Astrocyte of the spinal cord (primary cell): ENCODE data around the gene SPEF2.

Source experiments
- DNase-seq: peaks from one replicate; pipeline ENCODE4 v3.0.0; 2011; ENCODE audit warnings: low read depth, low spot score
- H3K4me3 ChIP-seq: 2 replicates; pipeline ENCODE4 v1.5.1; 2011; ENCODE audit warnings: low read depth, mild to moderate bottlenecking, low read length, moderate library complexity
- CTCF ChIP-seq: IDR thresholded peaks from 2 replicates; pipeline ENCODE4 v1.5.1; 2012; ENCODE audit warnings: low read depth, mild to moderate bottlenecking, low read length, inconsistent platforms
- in situ Hi-C: cut with HindIII; loops from 2 replicates; pipeline ENCODE4 v1.10.0; 2017; ENCODE audit warnings: low sequenced_read_pairs

The SPEF2 gene

DNA sequence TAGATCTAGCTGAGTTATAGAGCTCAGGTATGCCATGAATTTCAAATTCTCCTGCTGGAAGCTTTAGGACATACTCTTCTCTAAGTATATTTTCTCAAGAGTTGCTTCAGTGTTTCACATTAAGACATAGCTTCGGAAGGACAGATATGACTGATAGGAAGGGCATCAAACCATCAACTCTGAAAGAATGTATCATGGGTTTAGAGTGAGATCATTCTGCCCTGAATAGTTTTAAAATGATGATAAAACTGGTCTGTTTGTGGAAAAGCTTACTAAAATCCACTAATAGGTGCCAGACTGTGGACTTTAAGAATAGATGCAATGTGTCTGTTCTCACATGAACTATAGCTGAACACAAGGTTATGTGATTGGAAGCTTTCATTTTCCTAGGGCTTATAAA, 8.4 kb downstream of the SPEF2 start:
- no peak for DNase-seq
- TF ChIP-seq CTCF: no peak
- in situ Hi-C loops: no loop called here
- no peak overlapping the region for H3K4me3 ChIP-seq

DNA sequence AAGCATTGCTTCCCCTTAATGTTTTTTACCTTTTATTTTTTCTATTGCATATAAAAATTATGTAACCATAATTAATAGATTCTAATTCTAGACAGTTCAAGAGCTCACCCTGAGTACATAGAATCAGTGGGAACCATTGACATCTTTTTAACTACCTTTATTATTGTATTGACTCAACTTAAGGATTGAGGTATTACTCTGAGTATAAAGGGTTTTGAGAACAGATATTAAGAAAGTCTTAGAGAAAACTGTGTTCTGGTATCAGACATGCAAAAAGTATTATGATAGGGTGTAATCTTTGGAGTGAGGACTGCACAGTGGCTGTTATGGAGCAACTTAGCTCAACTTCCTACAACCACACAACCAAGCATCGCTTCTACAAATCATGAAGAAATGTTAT, 8.9 kb downstream of the SPEF2 start:
- no peak overlapping the region for H3K4me3 ChIP-seq
- TF ChIP-seq CTCF: no peak
- in situ Hi-C loops: no loop called here
- DNase-seq: no peak

DNA sequence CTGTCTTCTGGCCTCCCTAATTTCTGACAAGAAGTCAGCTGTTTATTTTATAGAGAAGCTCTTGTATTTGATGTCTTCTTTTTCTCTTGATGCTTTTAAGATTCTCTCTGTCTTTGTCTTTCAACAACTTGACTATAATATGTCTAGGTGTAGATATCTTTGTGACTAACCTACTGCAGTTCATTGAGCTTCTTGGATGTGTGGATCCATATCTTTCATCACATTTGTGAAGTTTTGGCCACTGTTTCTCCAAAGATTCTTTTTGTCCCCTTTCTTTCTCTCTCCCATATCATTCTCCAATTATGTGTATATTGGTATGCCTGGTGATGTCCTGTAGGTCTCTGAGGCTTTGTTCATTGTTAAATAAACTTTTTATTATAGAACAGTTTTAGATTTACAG, 16.7 kb downstream of the SPEF2 start:
- TF ChIP-seq CTCF: no peak
- in situ Hi-C loops: no loop called here
- H3K4me3 ChIP-seq: no peak overlapping the region
- DNase-seq: no peak

DNA sequence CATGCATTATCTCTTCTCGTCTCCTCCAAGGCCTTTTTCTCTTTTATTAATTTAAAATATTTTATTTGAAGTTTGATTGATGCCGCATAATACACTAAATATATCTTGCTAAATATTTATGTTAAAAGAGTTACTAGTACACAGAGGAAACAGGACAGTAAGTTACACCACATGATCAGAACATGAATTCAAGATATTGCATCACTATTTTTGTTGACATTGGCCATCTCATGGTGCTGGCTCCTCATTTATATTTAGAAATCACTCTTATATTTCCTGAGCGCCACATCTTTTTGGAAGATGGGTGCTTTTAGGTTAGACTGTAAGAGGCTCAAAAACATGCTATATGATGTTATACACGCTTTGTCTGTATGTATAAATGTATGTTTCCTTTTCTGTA, 23.0 kb downstream of the SPEF2 start:
- H3K4me3 ChIP-seq: no peak overlapping the region
- no peak for DNase-seq
- TF ChIP-seq CTCF: no peak
- in situ Hi-C loops: no loop called here

DNA sequence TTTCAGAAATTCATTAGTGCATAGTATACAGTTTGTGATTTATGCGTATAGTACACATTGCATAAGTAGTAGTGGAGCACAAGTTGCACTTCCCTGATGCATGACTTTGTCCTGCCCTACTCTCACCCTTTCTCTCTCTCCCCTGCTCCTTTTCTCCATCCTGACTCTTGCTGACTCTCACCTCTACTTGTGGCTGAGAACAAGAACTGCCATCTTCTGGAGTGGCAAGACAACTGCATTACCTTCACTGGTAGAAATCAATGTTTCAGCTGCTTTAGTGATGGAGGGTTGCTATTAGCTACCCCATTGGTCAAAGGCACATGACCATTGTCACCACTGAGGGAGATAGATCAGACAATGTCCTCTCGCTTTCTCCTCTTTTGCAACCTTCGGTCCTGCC, 26.9 kb downstream of the SPEF2 start:
- TF ChIP-seq CTCF: no peak
- no peak for DNase-seq

DNA sequence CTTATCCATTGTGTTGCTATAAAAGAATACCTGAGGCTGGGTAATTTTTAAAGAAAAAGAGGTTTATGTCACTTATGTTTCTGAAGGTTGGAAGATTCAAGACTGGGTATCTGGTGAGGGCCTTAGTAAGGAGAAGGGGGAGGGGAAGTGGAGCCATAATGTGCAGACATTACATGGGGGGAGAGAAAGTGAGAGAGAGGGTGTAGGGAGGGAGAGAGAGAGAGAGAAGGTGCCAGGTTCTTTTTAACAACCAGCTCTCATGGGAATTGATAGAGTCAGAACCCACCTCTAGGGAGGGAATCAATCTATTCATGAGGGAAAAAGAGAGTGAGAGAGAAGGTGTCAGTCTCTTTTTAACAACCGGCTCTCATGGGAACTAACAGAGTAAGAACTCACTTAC, 29.5 kb downstream of the SPEF2 start:
- H3K4me3 ChIP-seq: no peak overlapping the region
- DNase-seq: no peak
- no peak for TF ChIP-seq CTCF
- in situ Hi-C loops: no loop called here

More for the DNA sequence above, 26.9 kb downstream of the SPEF2 start:
- in situ Hi-C loops: no loop called here
- H3K4me3 ChIP-seq: no peak overlapping the region

DNA sequence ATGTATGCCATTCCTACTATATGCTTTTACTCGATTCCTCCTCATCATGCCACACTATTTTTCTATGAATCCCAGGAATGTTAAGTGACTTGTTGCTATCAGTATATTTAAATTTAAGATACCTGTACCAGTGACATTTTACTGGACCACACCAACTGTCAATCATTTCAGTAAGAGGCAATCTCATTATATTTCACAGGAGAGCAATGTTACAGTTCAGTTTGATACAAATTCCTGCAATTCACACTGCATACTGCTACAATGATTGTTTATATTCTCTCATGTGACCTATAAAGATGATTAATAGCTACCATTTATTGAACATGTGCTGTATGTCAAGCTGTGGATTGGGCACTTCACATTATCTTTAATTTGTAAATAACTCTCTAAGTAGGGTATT, 30.0 kb downstream of the SPEF2 start:
- DNase-seq: no peak
- no peak overlapping the region for H3K4me3 ChIP-seq
- TF ChIP-seq CTCF: no peak
- in situ Hi-C loops: no loop called here
